HG03354 (cell line): ENCODE measurements around the gene PPP2R2C.

Experiments
- ATAC-seq: cut with Tn5 transposase; IDR thresholded peaks from one replicate; pipeline ENCODE4 v1.9.1; 2021; ENCODE audit warnings: mild to moderate bottlenecking; ENCODE audit not compliant: unreplicated experiment, poor library complexity, severe bottlenecking

Gene PPP2R2C

DNA sequence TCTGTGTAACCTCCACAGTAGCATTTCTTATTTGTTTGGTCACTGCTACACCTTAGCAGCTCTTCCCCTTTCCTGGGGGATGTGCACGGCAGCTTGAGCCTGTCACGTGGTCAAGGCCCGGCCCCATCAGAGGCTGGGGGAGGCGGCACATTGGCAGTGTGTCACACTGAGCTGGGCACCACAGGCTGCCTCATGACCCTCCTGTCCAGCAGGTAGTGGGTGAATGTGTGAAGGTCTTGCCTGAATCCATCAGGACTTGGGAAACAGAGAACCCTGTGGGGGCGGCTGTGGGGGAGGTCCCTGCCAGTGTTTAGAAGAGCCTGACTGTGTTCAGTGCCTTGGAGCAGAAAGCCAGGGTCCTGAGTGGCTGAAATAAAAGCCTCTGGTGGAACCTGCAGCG is 169.5 kb downstream of the PPP2R2C start:
- ATAC-seq, result no peak

DNA sequence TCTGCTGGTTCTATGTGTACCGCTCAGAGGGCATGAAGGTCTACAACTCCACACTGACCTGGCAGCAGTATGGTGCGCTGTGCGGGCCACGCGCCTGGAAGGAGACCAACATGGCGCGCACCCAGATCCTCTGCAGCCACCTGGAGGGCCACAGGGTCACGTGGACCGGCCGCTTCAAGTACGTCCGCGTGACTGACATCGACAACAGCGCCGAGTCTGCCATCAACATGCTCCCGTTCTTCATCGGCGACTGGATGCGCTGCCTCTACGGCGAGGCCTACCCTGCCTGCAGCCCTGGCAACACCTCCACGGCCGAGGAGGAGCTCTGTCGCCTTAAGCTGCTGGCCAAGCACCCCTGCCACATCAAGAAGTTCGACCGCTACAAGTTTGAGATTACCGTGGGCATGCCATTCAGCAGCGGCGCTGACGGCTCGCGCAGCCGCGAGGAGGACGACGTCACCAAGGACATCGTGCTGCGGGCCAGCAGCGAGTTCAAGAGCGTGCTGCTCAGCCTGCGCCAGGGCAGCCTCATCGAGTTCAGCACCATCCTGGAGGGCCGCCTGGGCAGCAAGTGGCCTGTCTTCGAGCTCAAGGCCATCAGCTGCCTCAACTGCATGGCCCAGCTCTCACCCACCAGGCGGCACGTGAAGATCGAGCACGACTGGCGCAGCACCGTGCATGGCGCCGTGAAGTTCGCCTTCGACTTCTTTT is 170.5 kb downstream of the PPP2R2C start:
- ATAC-seq, result no peak

DNA sequence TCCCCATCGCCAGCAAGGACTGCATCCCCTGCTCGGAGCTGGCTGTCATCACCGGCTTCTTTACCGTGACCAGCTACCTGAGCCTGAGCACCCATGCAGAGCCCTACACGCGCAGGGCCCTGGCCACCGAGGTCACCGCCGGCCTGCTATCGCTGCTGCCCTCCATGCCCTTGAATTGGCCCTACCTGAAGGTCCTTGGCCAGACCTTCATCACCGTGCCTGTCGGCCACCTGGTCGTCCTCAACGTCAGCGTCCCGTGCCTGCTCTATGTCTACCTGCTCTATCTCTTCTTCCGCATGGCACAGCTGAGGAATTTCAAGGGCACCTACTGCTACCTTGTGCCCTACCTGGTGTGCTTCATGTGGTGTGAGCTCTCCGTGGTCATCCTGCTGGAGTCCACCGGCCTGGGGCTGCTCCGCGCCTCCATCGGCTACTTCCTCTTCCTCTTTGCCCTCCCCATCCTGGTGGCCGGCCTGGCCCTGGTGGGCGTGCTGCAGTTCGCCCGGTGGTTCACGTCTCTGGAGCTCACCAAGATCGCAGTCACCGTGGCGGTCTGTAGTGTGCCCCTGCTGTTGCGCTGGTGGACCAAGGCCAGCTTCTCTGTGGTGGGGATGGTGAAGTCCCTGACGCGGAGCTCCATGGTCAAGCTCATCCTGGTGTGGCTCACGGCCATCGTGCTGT is 171.2 kb downstream of the PPP2R2C start:
- ATAC-seq, result no peak

DNA sequence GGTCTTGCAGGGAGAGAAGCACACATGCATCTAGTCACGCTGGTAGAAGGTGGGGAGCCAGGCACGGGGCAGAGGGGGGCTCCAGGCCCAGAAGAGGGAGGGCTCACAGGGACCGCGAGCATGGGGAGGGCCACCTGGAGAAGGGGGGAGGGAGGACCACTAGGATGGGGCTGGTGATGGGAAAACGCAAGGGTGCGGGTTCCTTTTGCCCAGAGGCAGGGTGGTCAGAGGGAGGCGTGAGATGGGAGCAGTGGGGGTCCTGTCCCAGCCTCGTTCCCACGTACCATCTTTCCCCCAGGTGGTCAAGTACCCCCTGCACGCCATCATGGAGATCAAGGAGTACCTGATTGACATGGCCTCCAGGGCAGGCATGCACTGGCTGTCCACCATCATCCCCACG is 172.1 kb downstream of the PPP2R2C start:
- no peak for ATAC-seq

DNA sequence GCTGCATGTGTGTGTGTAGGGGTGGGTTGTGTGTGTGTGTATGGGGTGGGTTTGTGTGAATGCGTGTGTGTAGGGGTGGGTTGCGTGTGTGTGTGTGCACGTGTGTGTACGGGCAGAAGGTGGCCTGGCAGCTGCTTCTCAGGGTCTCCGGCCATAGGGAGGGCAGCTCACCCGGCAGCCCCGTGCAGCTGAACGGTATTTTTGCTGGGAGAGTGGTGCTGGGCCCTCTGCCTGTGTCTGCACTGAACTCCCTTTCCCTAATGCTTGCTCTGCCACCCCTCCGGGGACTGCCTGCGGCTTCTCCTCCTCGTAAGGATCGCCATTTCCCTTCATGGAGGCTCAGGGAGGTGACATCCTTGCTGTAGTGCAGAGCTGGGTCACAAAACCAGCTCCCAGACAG is 172.5 kb downstream of the PPP2R2C start:
- no peak for ATAC-seq

DNA sequence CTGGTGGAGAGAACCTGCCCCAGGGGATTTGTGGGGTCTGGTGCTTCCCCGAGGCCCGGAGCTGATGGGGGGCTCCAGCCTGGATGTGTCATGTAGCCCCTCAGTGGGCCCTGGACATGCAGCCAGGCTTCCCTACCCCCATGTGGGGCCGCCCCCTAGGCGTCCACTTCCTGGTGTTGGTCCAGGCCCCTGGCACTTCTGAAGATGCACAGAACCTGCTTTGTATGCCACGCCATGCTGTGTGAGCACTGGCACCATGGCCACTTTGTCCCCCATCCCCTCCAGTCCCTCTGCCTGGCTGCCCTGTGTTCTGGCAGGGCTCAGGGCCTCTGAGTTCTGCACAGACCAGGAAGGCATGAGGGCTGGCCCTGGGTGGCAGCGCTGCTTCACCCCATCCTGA is 173.6 kb downstream of the PPP2R2C start:
- no peak for ATAC-seq

DNA sequence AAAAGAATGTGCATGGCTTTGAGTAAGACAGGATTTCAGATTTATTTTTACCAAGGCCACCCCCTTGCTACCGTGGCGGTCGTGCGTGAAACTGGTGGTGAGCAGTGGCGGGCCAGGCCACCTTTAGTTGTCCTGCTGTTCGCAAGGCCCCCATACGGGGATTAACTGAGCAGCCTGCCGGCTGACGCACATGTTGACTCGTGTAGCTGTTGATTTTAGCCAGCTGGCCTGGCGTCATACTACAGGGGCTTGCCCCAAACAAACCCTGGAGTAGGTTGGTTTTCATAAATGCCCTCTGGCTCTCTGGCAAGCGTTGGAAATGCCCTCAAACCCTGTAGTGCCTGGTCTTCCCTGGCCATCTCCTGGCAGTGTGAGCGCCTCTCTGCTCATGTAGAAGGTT is 174.4 kb downstream of the PPP2R2C start:
- ATAC-seq, result no peak

DNA sequence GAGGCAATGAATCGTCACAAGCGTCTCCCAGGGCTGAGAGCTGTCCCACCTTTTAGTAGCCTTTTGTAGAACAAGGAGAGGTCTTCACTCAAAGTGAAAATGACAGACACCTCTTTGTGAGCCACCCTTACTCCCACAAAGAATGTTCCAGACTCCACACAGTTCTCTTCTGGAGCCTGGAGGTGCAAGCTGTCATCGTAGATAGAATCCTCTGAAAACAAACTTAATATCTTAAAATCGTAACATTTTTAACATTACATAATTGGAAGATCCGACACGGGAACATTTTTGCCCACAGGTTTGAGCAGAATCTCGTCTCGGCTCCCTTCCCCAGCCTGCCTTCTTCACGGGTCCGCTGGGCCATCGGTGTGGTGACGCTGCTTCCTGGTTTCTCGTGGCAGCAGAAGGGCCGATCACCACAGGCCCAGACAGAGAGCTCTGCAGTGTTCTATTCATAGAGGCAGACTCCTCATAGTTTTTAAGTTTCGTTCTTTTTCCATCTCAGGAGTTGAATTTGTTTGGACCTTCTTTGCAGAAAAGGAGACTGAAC is 175.1 kb downstream of the PPP2R2C start:
- no peak for ATAC-seq

DNA sequence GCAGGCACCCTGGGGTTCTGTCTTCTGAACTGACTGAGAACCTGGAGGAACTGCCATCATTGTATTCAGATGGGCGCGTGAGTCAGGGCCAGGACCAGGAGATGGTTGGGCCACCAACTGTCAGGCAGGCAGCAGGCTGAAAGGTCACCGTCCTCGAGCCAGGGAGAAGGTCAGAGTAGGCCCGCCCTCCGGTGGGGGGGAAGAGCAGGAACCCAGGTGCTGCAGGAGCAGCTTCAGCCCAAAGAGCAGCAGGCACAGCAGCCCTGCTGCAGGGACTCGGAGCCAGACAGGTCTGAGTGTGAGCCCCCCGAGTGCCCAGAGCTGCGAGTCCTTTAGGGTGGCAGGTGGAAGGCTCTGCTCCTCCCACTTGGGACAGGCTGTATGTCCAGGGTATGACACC is 176.4 kb downstream of the PPP2R2C start:
- ATAC-seq, result no peak

DNA sequence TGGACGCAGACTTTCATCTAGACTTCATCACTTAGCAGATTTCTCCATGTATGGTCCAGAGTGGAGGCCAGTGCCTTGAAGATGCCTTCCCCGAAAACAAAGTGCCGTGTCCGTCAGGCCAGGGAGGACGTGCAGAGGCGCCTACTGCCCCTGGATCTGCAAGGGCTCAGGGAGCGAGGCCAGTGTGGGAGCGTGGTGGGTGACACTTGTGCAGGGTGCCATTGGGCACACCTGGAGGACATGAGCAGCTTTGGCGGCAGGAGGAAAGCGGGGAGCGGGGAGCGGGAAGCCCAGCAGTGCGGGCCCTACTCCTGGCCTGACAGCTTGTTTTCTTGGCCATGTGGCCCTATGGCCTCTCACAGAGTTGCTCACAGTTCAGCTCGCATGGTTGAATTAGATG is 176.9 kb downstream of the PPP2R2C start:
- no peak for ATAC-seq

DNA sequence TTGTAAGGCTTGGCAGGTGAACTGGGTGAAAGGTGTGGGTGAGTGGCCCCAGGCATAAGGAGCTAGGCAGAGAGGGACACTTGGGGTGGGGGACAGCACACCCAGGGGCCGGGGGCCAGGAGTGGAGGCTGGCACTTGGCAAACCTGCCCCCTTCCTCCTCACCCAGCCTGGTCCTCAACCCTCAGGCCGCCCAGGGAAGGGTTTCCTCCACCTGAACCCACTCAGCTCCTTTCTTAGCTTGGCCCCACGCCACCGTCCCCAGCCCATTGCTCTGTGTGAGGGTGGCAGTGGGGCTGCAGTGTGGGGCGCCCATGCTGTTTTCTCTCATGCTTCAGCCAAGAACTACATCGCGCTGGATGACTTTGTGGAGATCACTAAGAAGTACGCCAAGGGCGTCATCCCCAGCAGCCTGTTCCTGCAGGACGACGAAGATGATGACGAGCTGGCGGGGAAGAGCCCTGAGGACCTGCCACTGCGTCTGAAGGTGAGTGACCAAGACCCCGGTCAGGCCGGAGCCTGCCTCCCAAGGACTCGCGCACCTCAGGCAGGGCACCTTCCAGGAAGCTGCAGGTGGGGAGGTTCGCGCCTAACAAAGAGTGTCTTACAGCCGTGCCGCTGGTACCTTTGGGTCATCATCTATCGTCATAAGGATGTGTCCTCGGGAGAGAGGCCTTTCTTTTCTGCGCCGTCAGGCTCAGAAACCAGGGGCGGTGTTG is 177.6 kb downstream of the PPP2R2C start:
- no peak for ATAC-seq

DNA sequence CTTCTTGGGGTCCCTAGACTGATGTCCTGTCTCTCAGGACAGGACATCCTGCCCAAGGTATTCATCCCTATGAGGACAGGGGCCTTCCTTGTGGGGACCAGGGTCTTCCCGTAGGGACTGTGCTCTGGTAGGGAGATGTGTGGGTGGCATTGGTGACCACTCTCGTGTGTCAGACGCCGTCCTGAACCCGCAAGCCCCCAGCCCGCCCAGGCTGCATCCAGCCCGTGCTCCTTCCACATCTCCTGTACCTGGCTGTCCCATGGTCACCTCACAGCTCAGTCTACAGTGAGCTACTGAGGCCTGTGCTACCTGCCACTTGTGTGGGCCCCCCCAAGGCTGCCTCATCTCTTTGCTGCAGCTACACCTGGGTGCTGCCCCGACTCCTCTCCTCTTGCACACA is 178.8 kb downstream of the PPP2R2C start:
- no peak for ATAC-seq

DNA sequence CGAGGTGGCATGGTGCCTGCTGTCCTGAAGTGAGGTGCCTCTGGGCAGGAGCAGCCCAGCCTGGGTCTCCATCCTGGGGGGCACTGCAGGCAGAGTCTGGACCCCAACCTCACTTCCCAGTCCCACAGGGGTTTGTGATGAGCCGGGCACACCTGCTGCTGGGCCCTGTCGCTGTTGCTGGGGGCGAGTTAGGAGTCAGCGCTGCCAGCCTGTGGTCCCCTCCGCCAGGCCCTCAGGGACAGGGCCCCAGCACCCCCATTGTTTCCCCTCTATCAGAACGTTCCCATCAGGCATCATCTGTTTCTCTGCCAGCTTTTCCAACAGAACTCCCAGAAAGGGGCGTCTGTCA is 179.3 kb downstream of the PPP2R2C start:
- no peak for ATAC-seq

DNA sequence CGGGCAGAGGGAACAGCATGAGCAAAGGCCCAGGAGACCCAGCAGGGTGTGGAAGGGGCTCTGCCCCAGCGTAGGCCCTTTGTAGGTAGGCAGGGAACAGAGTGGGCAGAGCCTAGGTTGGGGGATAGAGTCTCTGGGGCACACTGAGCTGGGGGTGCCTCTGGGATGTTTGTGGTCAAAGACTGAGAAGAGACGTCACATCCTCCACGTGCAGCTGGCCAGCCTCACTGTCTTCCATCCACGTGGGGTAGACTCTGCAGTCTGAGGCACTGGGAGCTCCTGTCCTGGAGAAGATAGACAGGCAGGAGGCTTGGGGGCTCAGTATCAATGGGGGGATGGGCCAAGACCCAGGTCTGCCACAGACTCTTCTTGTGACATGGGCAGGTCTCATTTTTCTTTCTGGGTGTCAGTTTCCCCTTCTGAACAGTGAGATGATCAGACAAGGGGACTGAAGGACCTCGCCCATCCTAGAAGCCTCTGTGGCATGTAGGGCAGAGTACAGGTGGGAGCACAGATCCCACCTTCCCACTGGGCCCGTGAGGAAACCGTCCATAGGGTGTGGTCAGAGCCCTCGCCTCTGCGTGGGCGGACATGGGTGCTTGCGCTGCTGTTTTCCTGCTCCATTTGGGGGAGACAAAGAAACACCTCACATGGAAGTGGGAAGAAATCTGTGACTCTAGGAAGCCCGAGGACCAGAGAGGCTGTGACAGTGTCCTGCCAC is 179.9 kb downstream of the PPP2R2C start:
- ATAC-seq, result no peak

DNA sequence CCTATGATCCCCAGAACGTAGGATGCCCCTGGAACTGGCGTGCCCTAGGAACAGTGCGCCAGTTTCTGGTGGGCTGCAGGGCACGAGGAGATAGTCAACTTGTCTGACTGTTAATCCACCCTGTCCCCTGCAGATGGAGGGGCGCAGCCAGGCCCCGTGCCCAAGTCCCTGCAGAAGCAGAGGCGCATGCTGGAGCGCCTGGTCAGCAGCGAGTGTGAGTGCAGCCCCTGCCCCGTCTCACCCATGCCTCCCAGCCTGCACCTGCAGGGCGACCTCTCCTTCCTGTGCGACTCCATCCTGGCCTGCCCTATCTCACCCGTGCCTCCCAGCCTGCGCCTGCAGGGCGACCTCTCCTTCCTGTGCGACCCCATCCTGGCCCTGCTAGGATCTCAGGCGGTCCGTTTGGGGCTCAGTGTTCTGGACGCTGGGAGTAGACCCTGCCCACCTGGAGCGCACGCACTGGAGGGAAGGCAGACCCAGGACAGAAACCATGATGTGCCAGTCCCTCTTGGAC is 180.6 kb downstream of the PPP2R2C start:
- ATAC-seq, result no peak

DNA sequence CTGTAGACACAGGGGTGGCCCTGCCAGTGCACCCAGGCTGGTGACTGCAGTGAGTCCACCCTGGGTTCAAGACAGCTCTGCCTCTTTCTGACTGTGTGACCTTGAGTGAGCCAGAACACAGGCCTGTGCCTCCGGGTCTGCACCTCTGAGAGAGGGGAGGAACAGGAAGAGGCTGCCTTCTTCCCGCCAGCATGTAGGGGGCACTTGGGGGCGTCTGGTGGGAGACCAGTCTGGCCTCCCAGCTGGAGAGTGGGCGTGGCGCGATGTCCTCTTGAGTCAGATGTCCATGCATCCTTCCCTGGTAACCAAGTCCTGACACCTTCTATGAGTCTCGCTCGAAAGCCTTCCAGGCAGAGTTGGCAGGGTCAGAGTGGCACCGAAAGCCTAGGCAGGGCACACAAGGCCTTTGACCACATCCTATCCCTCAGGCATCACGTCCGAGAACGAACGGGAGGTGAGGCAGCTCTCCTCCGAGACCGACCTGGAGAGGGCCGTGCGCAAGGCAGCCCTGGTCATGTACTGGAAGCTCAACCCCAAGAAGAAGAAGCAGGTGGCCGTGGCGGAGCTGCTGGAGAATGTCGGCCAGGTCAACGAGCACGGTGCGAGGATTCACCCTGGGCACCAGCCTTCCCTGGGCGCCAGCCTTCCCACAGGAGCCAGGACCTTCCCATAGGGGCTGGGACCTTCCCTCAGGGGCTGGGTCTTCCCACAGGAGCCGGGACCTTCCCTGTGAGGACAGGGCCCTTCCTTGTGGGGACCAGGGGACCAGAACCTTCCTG is 181.5 kb downstream of the PPP2R2C start:
- ATAC-seq, result no peak

DNA sequence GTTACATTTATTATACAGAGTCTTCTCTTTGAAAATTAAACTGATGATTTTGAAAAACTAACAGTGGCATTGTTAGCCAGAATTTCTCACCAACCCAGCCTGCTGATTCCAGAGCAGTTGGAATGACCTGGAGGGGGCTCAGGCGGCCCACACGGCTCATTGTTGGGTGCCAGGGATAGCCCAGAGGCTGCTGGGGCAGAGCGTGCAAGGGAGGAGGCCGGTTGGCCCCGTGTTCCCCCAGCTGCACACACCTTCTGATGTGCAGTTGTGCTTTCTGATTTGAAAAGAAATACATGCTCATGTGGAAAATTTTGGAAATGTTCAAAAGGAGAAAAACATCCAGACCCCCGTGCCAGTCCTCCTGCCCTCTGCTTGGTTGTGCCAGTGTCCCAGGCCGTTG is 182.2 kb downstream of the PPP2R2C start:
- no peak for ATAC-seq

DNA sequence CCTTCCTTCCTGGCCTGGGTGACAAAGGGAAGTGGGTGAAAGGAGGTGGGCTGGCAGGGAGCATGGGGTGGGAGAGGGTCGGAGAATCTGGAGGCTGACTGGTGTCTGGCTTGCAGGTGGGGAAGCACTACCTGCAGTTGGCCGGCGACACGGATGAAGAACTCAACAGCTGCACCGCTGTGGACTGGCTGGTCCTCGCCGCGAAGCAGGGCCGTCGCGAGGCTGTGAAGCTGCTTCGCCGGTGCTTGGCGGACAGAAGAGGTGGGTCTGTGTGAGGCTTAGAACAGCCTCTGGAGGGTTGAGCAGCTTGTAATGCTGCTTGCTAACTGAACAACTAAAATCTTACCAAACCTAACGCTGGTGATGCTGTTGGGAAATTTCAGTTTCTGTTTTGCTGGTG is 183.5 kb downstream of the PPP2R2C start:
- ATAC-seq, result no peak

DNA sequence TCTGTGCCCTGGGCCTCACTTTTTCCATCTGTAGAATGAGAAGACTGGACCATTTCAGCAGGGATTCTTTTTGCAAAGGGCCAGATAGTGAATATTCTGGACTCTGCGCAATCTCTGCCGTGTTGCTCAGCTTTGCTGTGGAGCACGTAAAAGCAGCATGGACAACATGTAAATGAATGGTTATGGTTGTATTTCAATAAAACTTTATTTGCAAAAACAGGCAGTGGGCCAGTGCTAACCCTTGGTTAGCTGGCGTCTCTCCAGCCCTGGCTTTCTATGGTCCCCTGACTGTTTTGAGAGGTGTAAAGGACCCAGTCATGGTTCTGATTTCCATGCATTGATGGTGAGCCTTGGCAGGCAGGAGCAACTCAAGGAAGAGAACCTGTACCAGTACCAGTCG is 184.1 kb downstream of the PPP2R2C start:
- ATAC-seq, result no peak
